Measurements from ENCODE around the gene COG2.

DNA sequence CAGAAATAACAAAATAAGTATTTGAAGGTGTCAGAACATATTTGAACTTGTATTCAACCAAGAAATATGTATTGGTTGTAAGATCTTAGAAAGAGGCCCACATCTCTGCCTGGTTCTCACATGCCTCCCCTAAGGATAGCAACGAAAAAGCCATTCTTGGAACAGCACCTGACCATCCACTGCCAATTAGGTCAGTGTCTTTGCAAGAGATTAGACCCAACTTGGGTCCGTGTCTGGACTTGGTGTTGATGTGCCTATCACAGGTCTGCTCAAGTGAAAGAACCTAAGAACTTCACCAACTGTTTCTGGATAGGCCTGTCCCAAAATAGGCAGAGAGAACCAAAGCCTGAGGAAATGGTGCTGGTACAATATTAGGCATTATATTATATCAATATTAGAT lies 46.0 kb upstream of the COG2 start:
- TF ChIP-seq, protein P1, sequence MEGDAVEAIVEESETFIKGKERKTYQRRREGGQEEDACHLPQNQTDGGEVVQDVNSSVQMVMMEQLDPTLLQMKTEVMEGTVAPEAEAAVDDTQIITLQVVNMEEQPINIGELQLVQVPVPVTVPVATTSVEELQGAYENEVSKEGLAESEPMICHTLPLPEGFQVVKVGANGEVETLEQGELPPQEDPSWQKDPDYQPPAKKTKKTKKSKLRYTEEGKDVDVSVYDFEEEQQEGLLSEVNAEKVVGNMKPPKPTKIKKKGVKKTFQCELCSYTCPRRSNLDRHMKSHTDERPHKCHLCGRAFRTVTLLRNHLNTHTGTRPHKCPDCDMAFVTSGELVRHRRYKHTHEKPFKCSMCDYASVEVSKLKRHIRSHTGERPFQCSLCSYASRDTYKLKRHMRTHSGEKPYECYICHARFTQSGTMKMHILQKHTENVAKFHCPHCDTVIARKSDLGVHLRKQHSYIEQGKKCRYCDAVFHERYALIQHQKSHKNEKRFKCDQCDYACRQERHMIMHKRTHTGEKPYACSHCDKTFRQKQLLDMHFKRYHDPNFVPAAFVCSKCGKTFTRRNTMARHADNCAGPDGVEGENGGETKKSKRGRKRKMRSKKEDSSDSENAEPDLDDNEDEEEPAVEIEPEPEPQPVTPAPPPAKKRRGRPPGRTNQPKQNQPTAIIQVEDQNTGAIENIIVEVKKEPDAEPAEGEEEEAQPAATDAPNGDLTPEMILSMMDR (IDR thresholded peaks at IDR 0.05): no peak
- TF ChIP-seq POLR2A (IDR thresholded peaks at IDR 0.05): no peak

Measured in right lobe of liver (tissue), 4 donors.